H1 (cell line): ENCODE data around the gene STAP2. TPM values are rescaled to one million over a fixed set of nuclear protein-coding genes. Genes with fewer than 3 reads are reported as not detected.

Experiments
- CTCF ChIA-PET: fragments of 300-600 bp; sonication (Branson Sonifier 250); formaldehyde crosslinking; loops from one replicate; lab custom pipeline; 2021; ENCODE audit not compliant: partially characterized antibody; lab: Charles Lee
- POLR2A ChIA-PET: fragments of 300-600 bp; sonication (Branson Sonifier 250); formaldehyde crosslinking; loops from one replicate; lab custom pipeline; 2021; ENCODE audit warnings: inconsistent platforms; ENCODE audit not compliant: partially characterized antibody; lab: Charles Lee
- DNase-seq, 2 experiments: peaks; one replicate each; pipeline versions ENCODE4 v3.0.0 to v3.0.0-alpha.2; 2010 to 2022; ENCODE audit warnings: low spot score in 2 of 2, low read depth in 1 of 2, mixed read lengths in 1 of 2
- FAIRE-seq: peaks from 2 replicates; lab custom pipeline; 2011; peaks lifted over from hg19 to GRCh38; lab: Jason Lieb, UNC
- H2AFZ ChIP-seq: 2 replicates; pipeline ENCODE4 v1.8.1; 2012; ENCODE audit warnings: low read length, inconsistent platforms
- H2AK5ac ChIP-seq: 2 replicates; pipeline ENCODE4 v1.6.1; 2013; ENCODE audit warnings: low read depth, low read length
- H2BK120ac ChIP-seq: replicated peaks from 2 replicates; pipeline ENCODE3; 2013; ENCODE audit warnings: low read depth, low read length, inconsistent platforms
- H2BK12ac ChIP-seq: 2 replicates; pipeline ENCODE4 v1.6.1; 2013; ENCODE audit warnings: low read depth, low read length
- H2BK15ac ChIP-seq: 2 replicates; pipeline ENCODE4 v1.6.1; 2013; ENCODE audit warnings: low read length
- H2BK20ac ChIP-seq: 2 replicates; pipeline ENCODE4 v1.6.1; 2013; ENCODE audit warnings: low read length
- H2BK5ac ChIP-seq: 2 replicates; pipeline ENCODE4 v1.6.1; 2013; ENCODE audit warnings: low read depth, low read length
- H3K14ac ChIP-seq: 2 replicates; pipeline ENCODE4 v1.6.1; 2013; ENCODE audit warnings: inconsistent platforms; ENCODE audit not compliant: insufficient read length
- H3K18ac ChIP-seq: 2 replicates; pipeline ENCODE4 v1.6.1; 2013; ENCODE audit warnings: low read length; ENCODE audit errors: extremely low read depth
- H3K23ac ChIP-seq: 2 replicates; pipeline ENCODE4 v1.6.1; 2013; ENCODE audit warnings: inconsistent platforms; ENCODE audit not compliant: insufficient read length
- H3K23me2 ChIP-seq: 2 replicates; pipeline ENCODE4 v1.6.1; 2013; ENCODE audit warnings: low read depth, low read length
- H3K27ac ChIP-seq: 2 replicates; pipeline ENCODE4 v1.6.1; 2011; ENCODE audit warnings: low read depth, low read length, inconsistent platforms
- H3K27me3 ChIP-seq, 4 experiments: replicated peaks in 1 of 4; 1 replicate in 1 of 4; 2 replicates in 3 of 4; pipeline versions ENCODE4 v1.6.1 to v1.8.1; 2011 to 2013; ENCODE audit warnings: low read length in 3 of 4, mild to moderate bottlenecking in 3 of 4, inconsistent platforms in 2 of 4, mixed read lengths in 2 of 4, moderate library complexity in 1 of 4; ENCODE audit not compliant: control insufficient read depth in 3 of 4, insufficient read depth in 3 of 4; ENCODE audit errors: extremely low read depth in 1 of 4
- H3K36me3 ChIP-seq, 4 experiments: 2 replicates each; pipeline versions ENCODE4 v1.6.1 to v1.8.1; 2011 to 2013; ENCODE audit warnings: mild to moderate bottlenecking in 4 of 4, low read length in 3 of 4, moderate library complexity in 2 of 4, control low read depth in 1 of 4, inconsistent platforms in 1 of 4; ENCODE audit not compliant: insufficient read depth in 4 of 4, control insufficient read depth in 2 of 4
- H3K4ac ChIP-seq: replicated peaks from 2 replicates; pipeline ENCODE3; 2013; ENCODE audit warnings: low read length, low read depth, mixed read lengths, inconsistent platforms; ENCODE audit not compliant: insufficient read length
- H3K4me1 ChIP-seq, 4 experiments: replicated peaks in 1 of 4; 1 replicate in 1 of 4; 2 replicates in 3 of 4; pipeline versions ENCODE4 v1.6.1 to v1.8.1; 2011 to 2013; ENCODE audit warnings: low read length in 3 of 4, inconsistent platforms in 2 of 4, mixed read lengths in 1 of 4; ENCODE audit not compliant: insufficient read depth in 4 of 4, control insufficient read depth in 3 of 4
- H3K4me2 ChIP-seq, 2 experiments: 2 replicates each; pipeline versions ENCODE4 v1.6.1 to v1.8.1; 2011 to 2013; ENCODE audit warnings: low read depth in 2 of 2, low read length in 2 of 2, control low read depth in 1 of 2, inconsistent platforms in 1 of 2, mild to moderate bottlenecking in 1 of 2; ENCODE audit not compliant: insufficient read depth in 1 of 2
- H3K4me3 ChIP-seq, 4 experiments: fragments of 200-600, 300-600 bp in 1 of 4; sonication (generic), shearing (Covaris generic), sonication (Bioruptor Twin) in 1 of 4; 2 replicates each; pipeline versions ENCODE4 v1.5.1 to v1.8.1; 2011 to 2016; ENCODE audit warnings: low read length in 4 of 4, low read depth in 3 of 4, control low read depth in 2 of 4, inconsistent platforms in 2 of 4, mild to moderate bottlenecking in 2 of 4, mixed read lengths in 1 of 4, moderate library complexity in 1 of 4; ENCODE audit not compliant: insufficient read depth in 2 of 4; ENCODE audit errors: extremely low read depth in 1 of 4
- H3K56ac ChIP-seq: replicated peaks from 2 replicates; pipeline ENCODE3; 2013; ENCODE audit warnings: low read depth, mild to moderate bottlenecking, mixed read lengths, low read length, inconsistent platforms; ENCODE audit not compliant: insufficient read length
- H3K79me1 ChIP-seq: 2 replicates; pipeline ENCODE4 v1.6.1; 2013; ENCODE audit warnings: low read depth, low read length, control low read depth
- H3K79me2 ChIP-seq, 2 experiments: 2 replicates each; pipeline versions ENCODE4 v1.6.1 to v1.8.1; 2012 to 2013; ENCODE audit warnings: low read length in 2 of 2, mild to moderate bottlenecking in 2 of 2, inconsistent platforms in 1 of 2; ENCODE audit not compliant: insufficient read depth in 2 of 2, control insufficient read depth in 1 of 2
- H3K9ac ChIP-seq, 4 experiments: replicated peaks in 1 of 4; 1 replicate in 1 of 4; 2 replicates in 3 of 4; pipeline versions ENCODE4 v1.6.1 to v1.8.1; 2011 to 2013; ENCODE audit warnings: low read depth in 3 of 4, low read length in 3 of 4, control low read depth in 2 of 4, mild to moderate bottlenecking in 2 of 4, moderate library complexity in 2 of 4, inconsistent platforms in 1 of 4; ENCODE audit errors: extremely low read depth in 1 of 4
- H3K9me3 ChIP-seq, 2 experiments: 2 replicates each; pipeline versions ENCODE4 v1.6.1 to v1.8.1; 2012 to 2013; ENCODE audit warnings: mild to moderate bottlenecking in 2 of 2, moderate library complexity in 2 of 2, control low read depth in 1 of 2, inconsistent platforms in 1 of 2, low read depth in 1 of 2, low read length in 1 of 2, mixed read lengths in 1 of 2; ENCODE audit not compliant: insufficient read depth in 2 of 2
- H4K20me1 ChIP-seq, 2 experiments: replicated peaks in 1 of 2; 2 replicates each; pipeline versions ENCODE3 to v1.8.1; 2011 to 2013; ENCODE audit warnings: inconsistent platforms in 2 of 2, low read length in 2 of 2, mild to moderate bottlenecking in 1 of 2; ENCODE audit not compliant: insufficient read depth in 2 of 2, control insufficient read depth in 1 of 2
- H4K5ac ChIP-seq: 2 replicates; pipeline ENCODE4 v1.6.1; 2013; ENCODE audit warnings: low read length, low read depth, mixed read lengths, inconsistent platforms; ENCODE audit not compliant: insufficient read length
- H4K8ac ChIP-seq: 2 replicates; pipeline ENCODE4 v1.8.0; 2013; ENCODE audit warnings: mild to moderate bottlenecking, moderate library complexity, low read length, inconsistent platforms; ENCODE audit not compliant: insufficient read depth; ENCODE audit errors: extremely low read depth
- H4K91ac ChIP-seq: replicated peaks from 2 replicates; pipeline ENCODE3; 2013; ENCODE audit warnings: low read length, mixed read lengths, inconsistent platforms; ENCODE audit not compliant: insufficient read length
- ATF3 ChIP-seq: IDR thresholded peaks from 2 replicates; pipeline ENCODE4 v1.6.1; 2011; ENCODE audit warnings: low read depth, mild to moderate bottlenecking, low read length; ENCODE audit not compliant: insufficient read depth
- CBX5 ChIP-seq: fragments of 300-800, 300-1000 bp; sonication (generic); IDR thresholded peaks from 2 replicates; pipeline ENCODE4 v1.7.1; 2016; ENCODE audit warnings: antibody characterized with exemption, low read length, low read depth
- CHD1 ChIP-seq: IDR thresholded peaks from 2 replicates; pipeline ENCODE4 v1.6.1; 2012; ENCODE audit warnings: low read depth, low read length, improper control_type of control experiment
- GTF2F1 ChIP-seq: IDR thresholded peaks from 2 replicates; pipeline ENCODE4 v1.6.1; 2012; ENCODE audit warnings: low read depth, low read length, improper control_type of control experiment, borderline replicate concordance
- KDM1A ChIP-seq: fragments of 200-600, 300-600 bp; sonication (generic); IDR thresholded peaks from 2 replicates; pipeline ENCODE4 v1.7.1; 2016; ENCODE audit warnings: mild to moderate bottlenecking, low read length, borderline replicate concordance
- KDM5A ChIP-seq: fragments of 200-600 bp; IDR thresholded peaks from 2 replicates; pipeline ENCODE4 v1.7.1; 2012; ENCODE audit warnings: mild to moderate bottlenecking, low read length, inconsistent platforms, mixed read lengths
- NANOG ChIP-seq: IDR thresholded peaks from 2 replicates; pipeline ENCODE4 v1.6.1; 2011; ENCODE audit warnings: low read length, low read depth, mild to moderate bottlenecking, inconsistent platforms; ENCODE audit not compliant: insufficient read depth, poor library complexity, severe bottlenecking
- RFX5 ChIP-seq: IDR thresholded peaks from 2 replicates; pipeline ENCODE4 v1.6.1; 2011; ENCODE audit warnings: low read depth, low read length, improper control_type of control experiment, borderline replicate concordance
- RNF2 ChIP-seq: fragments of 200-900, 300-1000 bp; sonication (generic); IDR thresholded peaks from 2 replicates; pipeline ENCODE4 v1.7.1; 2016; ENCODE audit warnings: borderline replicate concordance, low read depth, mild to moderate bottlenecking, antibody characterized with exemption, low read length; ENCODE audit not compliant: poor library complexity, severe bottlenecking; ENCODE audit errors: missing control alignments
- SIX5 ChIP-seq: IDR thresholded peaks from 2 replicates; pipeline ENCODE4 v1.6.1; 2011; ENCODE audit warnings: mild to moderate bottlenecking, low read depth, low read length
- SUZ12 ChIP-seq: fragments of 200-600 bp; sonication (generic); IDR thresholded peaks from 2 replicates; pipeline ENCODE4 v1.6.1; 2012; ENCODE audit warnings: mild to moderate bottlenecking, inconsistent platforms, low read length, moderate library complexity, mixed read lengths
- WGBS, 2 experiments: shearing (Covaris generic) in 1 of 2; methylation state at CpG; one replicate each; pipeline versions ENCODE4 v1.1.6 to v1.1.7; 2013 to 2015; ENCODE audit warnings: low lambda C conversion rate in 2 of 2, mixed read lengths in 2 of 2, inconsistent platforms in 1 of 2, low coverage in 1 of 2, missing lambda C conversion rate in 1 of 2; ENCODE audit not compliant: insufficient replicate concordance in 2 of 2, insufficient coverage in 1 of 2, insufficient read length in 1 of 2; ENCODE audit errors: extremely low coverage in 1 of 2, missing lambda C conversion rate in 1 of 2; 5-methylcytosine and 5-hydroxymethylcytosine counted together
- polyA plus RNA-seq, 7 experiments: library from polyadenylated mRNA; depleted of rRNA in 3 of 7; stranded (reverse) in 5 of 7; unstranded in 2 of 7; fragments of >200 nt in 5 of 7; fragments of 200-250 nt in 2 of 7; gene quantifications; 1 replicate in 5 of 7; 2 replicates in 1 of 7; 4 replicates in 1 of 7; pipeline versions ENCODE4 v1.2.1 to v1.2.3, GENCODE V29; 2011 to 2013; ENCODE audit warnings: missing spikeins in 2 of 7, mixed read lengths in 2 of 7
- total RNA-seq: library from RNA; stranded (reverse); fragmentation: NEBNext Ultra II Directional; extraction: Animal tissue kit (Norgen Biotek cat#: 25700); gene quantifications from 2 replicates; pipeline ENCODE4 v1.2.1, GENCODE V29; 2021

STAP2 gene
- total and polyA plus RNA-seq, 2 of the 8 experiments (the other 6 are each of a cell fraction or from before 2014, with no cell fraction given) = 15.3 to 37.3 TPM

GRCh38 chr19:4370418-4371041, 31.9 kb upstream of the STAP2 start:
- Histone ChIP-seq H3K23ac (no peak overlapping the region), H3K4me2 (no peak overlapping the region), H2BK120ac (no peak overlapping the region), H2BK12ac (no peak overlapping the region), H3K23me2 (no peaks in the 10 kb centered on the region), H3K56ac (no peak overlapping the region), H3K79me1 (peaks cover 35% of the 10 kb centered on the region), H3K4me3 (no peak overlapping the region), H4K91ac (no peak overlapping the region), H3K4ac (no peak overlapping the region), H3K14ac (no peak overlapping the region), H3K79me2 (peaks cover 0 to 17% of the 10 kb centered on the region in 2 experiments; a peak in 1 of 4 replicates), H3K36me3 (peaks cover 0 to 6% (median 2%) of the 10 kb centered on the region in 4 experiments; a peak in 2 of 8 replicates), H3K9ac (no peak overlapping the region; a peak in 1 of 7 replicates), H3K27me3 (no peaks in the 10 kb centered on the region), H2AK5ac (no peak overlapping the region), H4K20me1 (peaks cover 26 to 37% of the 10 kb centered on the region in 2 experiments), H2BK20ac (no peak overlapping the region), H2BK15ac (no peak overlapping the region), H3K27ac (no peak overlapping the region), H3K18ac (no peak overlapping the region), H4K5ac (no peak overlapping the region), H3K4me1 (peaks cover 0 to 30% (median 24%) of the 10 kb centered on the region in 4 experiments; a peak in 6 of 7 replicates), H4K8ac (no peak overlapping the region), H2BK5ac (no peak overlapping the region), H2AFZ (no peak overlapping the region), H3K9me3 (no peaks in the 10 kb centered on the region)
- DNase-seq (peak in 1 of 2 experiments; percentile 44), FAIRE-seq (no peak)
- ChIA-PET POLR2A (interaction anchor here (0.8 to 4.1 kb wide), 10 partner anchors 9 to 107 kb away, joined by 3 to 18 read pairs (median 5); partner anchors contain the start of gene MPND), CTCF (interaction anchor here (0.7 to 1.8 kb wide), 14 partner anchors 9 to 104 kb away, joined by 3 to 6 read pairs (median 4); no protein-coding TSS in a partner anchor)
- WGBS, 2 experiments = 99% methylated on average over 12 of the region's 15 CpGs; no CpG with 5 or more reads in 1 of the 2 experiments
- TF ChIP-seq SIX5 (no peak), KDM5A (no peak), NANOG (no peak), SUZ12 (no peak), CHD1 (no peak), GTF2F1 (no peak), RFX5 (no peak), KDM1A (no peak), RNF2 (no peak), ATF3 (no peak), CBX5 (no peak)
